HCT116 (cell line): ENCODE data around the gene NBAS. TPM values are rescaled to one million over a fixed set of nuclear protein-coding genes. Genes with fewer than 3 reads are reported as not detected.

Source experiments
- ATAC-seq: fragments of 200-7000 bp; cut with Tn5 transposase; 2 replicates; pipeline ENCODE4 v1.9.1; 2020; ENCODE audit warnings: mild to moderate bottlenecking, moderate library complexity
- BruUV-seq: library from RNA; stranded (reverse); fragments of 400-500 nt; replicated peaks from 2 replicates; lab custom pipeline; 2021; lab: Mats Ljungman, UMichigan
- CTCF ChIA-PET: fragments of 300-600 bp; sonication (Branson Sonifier 250); formaldehyde crosslinking; loops from one replicate; lab custom pipeline; 2021; ENCODE audit warnings: antibody characterized with exemption; lab: Charles Lee
- POLR2A ChIA-PET: fragments of 300-600, 350-600 bp; sonication (Branson Sonifier 250); formaldehyde crosslinking; loops from one replicate; lab custom pipeline; 2021; ENCODE audit warnings: antibody characterized with exemption; lab: Charles Lee
- RAD21 ChIA-PET, 2 experiments: fragments of 300-600 bp; sonication (Branson Sonifier 250); formaldehyde crosslinking; loops; one replicate each; lab custom pipeline; 2023; ENCODE audit warnings: low total read pairs in 2 of 2; ENCODE audit not compliant: uncharacterized antibody in 2 of 2, unreplicated experiment in 2 of 2, low non-redundant PET in 1 of 2; lab: Charles Lee
- DNase-seq: peaks from one replicate; pipeline ENCODE4 v3.0.0-alpha.2; 2010; ENCODE audit warnings: low read depth, low spot score
- H2AFZ ChIP-seq: fragments of 200-600 bp; shearing (Covaris generic), sonication (generic); 2 replicates; pipeline ENCODE4 v1.6.1; 2017; ENCODE audit warnings: low read depth, mixed run types, mixed read lengths, antibody characterized with exemption, low read length; ENCODE audit not compliant: poor library complexity, severe bottlenecking
- H3K27ac ChIP-seq: 2 replicates; pipeline ENCODE4 v1.5.1; 2012; ENCODE audit warnings: low read depth, low read length
- H3K27me3 ChIP-seq: fragments of 200-600 bp; sonication (generic); 2 replicates; pipeline ENCODE4 v1.6.1; 2016; ENCODE audit warnings: mixed run types, low read length, mixed read lengths; ENCODE audit not compliant: insufficient read depth
- H3K36me3 ChIP-seq, 2 experiments: fragments of 200-500 bp in 1 of 2; fragments of 200-600 bp in 1 of 2; sonication (Bioruptor generic) in 1 of 2; sonication (generic) in 1 of 2; 2 replicates each; pipeline versions ENCODE4 v1.5.1 to v1.6.1; 2014 to 2016; ENCODE audit warnings: low read length in 2 of 2, inconsistent platforms in 1 of 2, mixed read lengths in 1 of 2, mixed run types in 1 of 2; ENCODE audit not compliant: insufficient read depth in 2 of 2, control insufficient read depth in 1 of 2
- H3K4me1 ChIP-seq, 2 experiments: fragments of 200-600 bp in 1 of 2; sonication (generic) in 1 of 2; 2 replicates each; pipeline versions ENCODE4 v1.5.1 to v1.6.1; 2012 to 2017; ENCODE audit warnings: low read length in 2 of 2, inconsistent platforms in 1 of 2, mild to moderate bottlenecking in 1 of 2, mixed read lengths in 1 of 2, mixed run types in 1 of 2, moderate library complexity in 1 of 2; ENCODE audit not compliant: insufficient read depth in 2 of 2, control insufficient read depth in 1 of 2
- H3K4me2 ChIP-seq: fragments of 200-600 bp; sonication (generic); 2 replicates; pipeline ENCODE4 v1.6.1; 2017; ENCODE audit warnings: mixed run types, low read length, mixed read lengths
- H3K4me3 ChIP-seq, 2 experiments: fragments of 200-600 bp in 1 of 2; sonication (generic) in 1 of 2; replicated peaks in 1 of 2; 2 replicates each; pipeline ENCODE4 v1.5.1; 2011 to 2016; ENCODE audit warnings: low read length in 2 of 2, control low read depth in 1 of 2, low read depth in 1 of 2, mild to moderate bottlenecking in 1 of 2, mixed read lengths in 1 of 2, mixed run types in 1 of 2
- H3K79me2 ChIP-seq: fragments of 200-600 bp; sonication (generic); 2 replicates; pipeline ENCODE4 v1.6.1; 2017; ENCODE audit warnings: mild to moderate bottlenecking, mixed run types, low read length, moderate library complexity, mixed read lengths; ENCODE audit not compliant: insufficient read depth
- H3K9ac ChIP-seq: fragments of 200-600 bp; sonication (generic); 2 replicates; pipeline ENCODE4 v1.6.1; 2016; ENCODE audit warnings: low read length, mixed read lengths
- H3K9me2 ChIP-seq: fragments of 200-600 bp; sonication (generic), shearing (Covaris generic); 2 replicates; pipeline ENCODE4 v1.6.1; 2017; ENCODE audit warnings: mixed run types, mild to moderate bottlenecking, moderate library complexity; ENCODE audit not compliant: insufficient read depth
- H3K9me3 ChIP-seq, 2 experiments: fragments of 200-500 bp in 1 of 2; fragments of 200-600 bp in 1 of 2; sonication (Bioruptor generic) in 1 of 2; sonication (generic) in 1 of 2; 2 replicates each; pipeline ENCODE4 v1.6.1; 2014 to 2017; ENCODE audit warnings: low read length in 2 of 2, mixed read lengths in 2 of 2, inconsistent platforms in 1 of 2, low read depth in 1 of 2, mild to moderate bottlenecking in 1 of 2, mixed run types in 1 of 2, moderate library complexity in 1 of 2; ENCODE audit not compliant: control insufficient read depth in 1 of 2, insufficient read depth in 1 of 2
- H4K20me1 ChIP-seq: fragments of 200-600 bp; sonication (generic), shearing (Covaris generic); 2 replicates; pipeline ENCODE4 v1.6.1; 2017; ENCODE audit warnings: mixed run types, mild to moderate bottlenecking, moderate library complexity; ENCODE audit not compliant: insufficient read depth
- CEBPB ChIP-seq: IDR thresholded peaks from 2 replicates; pipeline ENCODE4 v1.6.1; 2012; ENCODE audit warnings: low read depth
- EZH2 ChIP-seq: fragments of 200-600 bp; sonication (generic); IDR thresholded peaks from 2 replicates; pipeline ENCODE4 v1.6.1; 2017; ENCODE audit warnings: antibody characterized with exemption, mixed run types
- EZH2phosphoT487 ChIP-seq: fragments of 200-600 bp; IDR thresholded peaks from 2 replicates; pipeline ENCODE4 v1.6.1; 2018; ENCODE audit warnings: antibody characterized with exemption, borderline replicate concordance
- FOSL1 ChIP-seq: IDR thresholded peaks from 2 replicates; pipeline ENCODE4 v1.6.1; 2012; ENCODE audit warnings: low read depth
- JUND ChIP-seq: IDR thresholded peaks from 2 replicates; pipeline ENCODE4 v1.6.1; 2012
- POLR2A ChIP-seq: IDR thresholded peaks from 2 replicates; pipeline ENCODE4 v1.7.0; 2011; ENCODE audit warnings: borderline replicate concordance; ENCODE audit not compliant: insufficient read depth, insufficient read length; ENCODE audit errors: extremely low read depth
- POLR2AphosphoS5 ChIP-seq: IDR thresholded peaks from 2 replicates; pipeline ENCODE4 v1.6.1; 2011; ENCODE audit warnings: mild to moderate bottlenecking, low read depth, low read length, moderate library complexity
- RAD21 ChIP-seq: IDR thresholded peaks from 2 replicates; pipeline ENCODE4 v1.6.1; 2012; ENCODE audit warnings: low read depth, mild to moderate bottlenecking
- SP1 ChIP-seq: IDR thresholded peaks from 2 replicates; pipeline ENCODE4 v1.6.1; 2012; ENCODE audit warnings: low read depth
- SRF ChIP-seq: IDR thresholded peaks from 2 replicates; pipeline ENCODE4 v1.6.1; 2012; ENCODE audit warnings: low read depth
- TCF7L2 ChIP-seq: IDR thresholded peaks from 2 replicates; pipeline ENCODE4 v1.7.0; 2011; ENCODE audit warnings: borderline replicate concordance, inconsistent platforms; ENCODE audit not compliant: insufficient read depth, insufficient read length; ENCODE audit errors: extremely low read depth
- YY1 ChIP-seq: IDR thresholded peaks from 2 replicates; pipeline ENCODE4 v1.6.1; 2011; ENCODE audit warnings: low read length, low read depth, moderate library complexity, mild to moderate bottlenecking; ENCODE audit not compliant: insufficient replicate concordance; ENCODE audit errors: extremely low read depth
- ZFX ChIP-seq: fragments of 450-650 bp; IDR thresholded peaks from 2 replicates; pipeline ENCODE4 v1.6.1; 2017
- intact Hi-C: fragments of 100-400 bp; cut with micrococcal nuclease; formaldehyde crosslinking; loops from 2 replicates; pipeline ENCODE4 v1.10.0; 2022
- total RNA-seq: library from RNA; stranded (reverse); gene quantifications from one replicate; pipeline ENCODE4 v1.2.1, GENCODE V29; 2021; ENCODE audit not compliant: unreplicated experiment
- TF ChIP-seq, protein P1 (sequence below): IDR thresholded peaks from 2 replicates; pipeline ENCODE4 v1.6.1; 2012
- TF ChIP-seq, protein P2 (sequence below): IDR thresholded peaks from 2 replicates; pipeline ENCODE4 v1.6.1; 2011; ENCODE audit warnings: mild to moderate bottlenecking, low read length, moderate library complexity; ENCODE audit not compliant: insufficient replicate concordance; ENCODE audit errors: extremely low read depth
- TF ChIP-seq, protein P3 (sequence below), 3 experiments: fragments of 200-600 bp in 1 of 3; sonication (generic) in 1 of 3; IDR thresholded peaks in 2 of 3; conservative IDR thresholded peaks in 1 of 3; 2 replicates each; pipeline ENCODE4 v1.5.1; 2012 to 2017; ENCODE audit warnings: low read depth in 2 of 3, low read length in 2 of 3, antibody characterized with exemption in 1 of 3, borderline replicate concordance in 1 of 3, control low read depth in 1 of 3, mild to moderate bottlenecking in 1 of 3, mixed read lengths in 1 of 3, mixed run types in 1 of 3, moderate library complexity in 1 of 3; ENCODE audit not compliant: insufficient read depth in 1 of 3
- TF ChIP-seq, protein P4 (sequence below): IDR thresholded peaks from 2 replicates; pipeline ENCODE4 v1.6.1; 2012

NBAS gene
- total RNA-seq, 1 experiment from 2014 or later, result 32.8 TPM

DNA sequence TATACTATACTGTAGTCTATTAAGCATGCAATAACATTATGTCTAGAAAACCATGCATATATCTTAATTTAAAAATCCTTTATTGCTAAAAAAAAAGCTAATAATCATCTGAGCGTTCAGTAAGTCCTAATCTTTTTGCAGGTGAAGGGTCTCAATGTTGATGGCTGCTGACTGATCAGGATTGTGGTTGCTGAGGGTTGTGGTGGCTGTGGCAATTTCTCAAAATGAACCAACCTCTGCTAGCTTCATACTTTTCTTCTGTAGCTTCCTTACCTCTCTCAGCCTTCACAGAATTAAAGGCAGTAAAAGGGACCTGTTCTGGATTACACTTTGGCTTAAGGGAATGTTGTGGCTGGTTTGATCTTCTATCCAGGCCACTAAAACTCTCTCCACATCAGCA lies 235.8 kb downstream of the NBAS start:
- ChIA-PET POLR2A (no interaction called here), CTCF (no interaction called here), RAD21 (no interaction called here)
- H3K36me3 ChIP-seq, result 0 out of 4 replicates have a peak, but pooled peaks cover 0 to 2% of the 10 kb centered on the region in 2 experiments
- no peak overlapping the region for H2AFZ ChIP-seq
- no peaks in the 10 kb centered on the region for H3K4me1 ChIP-seq
- no peaks in the 10 kb centered on the region for H3K9me2 ChIP-seq
- no peak overlapping the region for H3K27ac ChIP-seq
- BruUV-seq, result no TSS peak
- no peak for DNase-seq
- no peak overlapping the region for H3K4me2 ChIP-seq
- no peaks in the 10 kb centered on the region for H3K27me3 ChIP-seq
- H4K20me1 ChIP-seq, result no peaks in the 10 kb centered on the region
- H3K79me2 ChIP-seq, result no peaks in the 10 kb centered on the region
- no peak overlapping the region for H3K4me3 ChIP-seq
- H3K9me3 ChIP-seq, result no peaks in the 10 kb centered on the region
- no peak overlapping the region for H3K9ac ChIP-seq
- no peak for ATAC-seq
- intact Hi-C loops, result no loop called here
- TF ChIP-seq JUND, result no peak
- TF ChIP-seq, protein P1, sequence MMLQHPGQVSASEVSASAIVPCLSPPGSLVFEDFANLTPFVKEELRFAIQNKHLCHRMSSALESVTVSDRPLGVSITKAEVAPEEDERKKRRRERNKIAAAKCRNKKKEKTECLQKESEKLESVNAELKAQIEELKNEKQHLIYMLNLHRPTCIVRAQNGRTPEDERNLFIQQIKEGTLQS, result no peak
- TF ChIP-seq, protein P2, sequence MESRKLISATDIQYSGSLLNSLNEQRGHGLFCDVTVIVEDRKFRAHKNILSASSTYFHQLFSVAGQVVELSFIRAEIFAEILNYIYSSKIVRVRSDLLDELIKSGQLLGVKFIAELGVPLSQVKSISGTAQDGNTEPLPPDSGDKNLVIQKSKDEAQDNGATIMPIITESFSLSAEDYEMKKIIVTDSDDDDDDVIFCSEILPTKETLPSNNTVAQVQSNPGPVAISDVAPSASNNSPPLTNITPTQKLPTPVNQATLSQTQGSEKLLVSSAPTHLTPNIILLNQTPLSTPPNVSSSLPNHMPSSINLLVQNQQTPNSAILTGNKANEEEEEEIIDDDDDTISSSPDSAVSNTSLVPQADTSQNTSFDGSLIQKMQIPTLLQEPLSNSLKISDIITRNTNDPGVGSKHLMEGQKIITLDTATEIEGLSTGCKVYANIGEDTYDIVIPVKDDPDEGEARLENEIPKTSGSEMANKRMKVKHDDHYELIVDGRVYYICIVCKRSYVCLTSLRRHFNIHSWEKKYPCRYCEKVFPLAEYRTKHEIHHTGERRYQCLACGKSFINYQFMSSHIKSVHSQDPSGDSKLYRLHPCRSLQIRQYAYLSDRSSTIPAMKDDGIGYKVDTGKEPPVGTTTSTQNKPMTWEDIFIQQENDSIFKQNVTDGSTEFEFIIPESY, result no peak
- TF ChIP-seq, protein P3, sequence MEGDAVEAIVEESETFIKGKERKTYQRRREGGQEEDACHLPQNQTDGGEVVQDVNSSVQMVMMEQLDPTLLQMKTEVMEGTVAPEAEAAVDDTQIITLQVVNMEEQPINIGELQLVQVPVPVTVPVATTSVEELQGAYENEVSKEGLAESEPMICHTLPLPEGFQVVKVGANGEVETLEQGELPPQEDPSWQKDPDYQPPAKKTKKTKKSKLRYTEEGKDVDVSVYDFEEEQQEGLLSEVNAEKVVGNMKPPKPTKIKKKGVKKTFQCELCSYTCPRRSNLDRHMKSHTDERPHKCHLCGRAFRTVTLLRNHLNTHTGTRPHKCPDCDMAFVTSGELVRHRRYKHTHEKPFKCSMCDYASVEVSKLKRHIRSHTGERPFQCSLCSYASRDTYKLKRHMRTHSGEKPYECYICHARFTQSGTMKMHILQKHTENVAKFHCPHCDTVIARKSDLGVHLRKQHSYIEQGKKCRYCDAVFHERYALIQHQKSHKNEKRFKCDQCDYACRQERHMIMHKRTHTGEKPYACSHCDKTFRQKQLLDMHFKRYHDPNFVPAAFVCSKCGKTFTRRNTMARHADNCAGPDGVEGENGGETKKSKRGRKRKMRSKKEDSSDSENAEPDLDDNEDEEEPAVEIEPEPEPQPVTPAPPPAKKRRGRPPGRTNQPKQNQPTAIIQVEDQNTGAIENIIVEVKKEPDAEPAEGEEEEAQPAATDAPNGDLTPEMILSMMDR (IDR thresholded peaks at IDR 0.05 in 2 of 3, conservative IDR thresholded peaks at IDR 0.05 in 1 of 3; ENCODE audit: borderline replicate concordance in 1 of 3, insufficient read depth in 1 of 3, low read depth in 2 of 3, low read length in 2 of 3), result no peak
- TF ChIP-seq YY1, result no peak
- TF ChIP-seq CEBPB, result no peak
- TF ChIP-seq EZH2, result no peak
- TF ChIP-seq POLR2A, result no peak
- no peak for TF ChIP-seq FOSL1
- no peak for TF ChIP-seq SP1
- TF ChIP-seq, protein P4, sequence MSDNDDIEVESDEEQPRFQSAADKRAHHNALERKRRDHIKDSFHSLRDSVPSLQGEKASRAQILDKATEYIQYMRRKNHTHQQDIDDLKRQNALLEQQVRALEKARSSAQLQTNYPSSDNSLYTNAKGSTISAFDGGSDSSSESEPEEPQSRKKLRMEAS, result no peak
- no peak for TF ChIP-seq TCF7L2
- TF ChIP-seq POLR2AphosphoS5, result no peak
- TF ChIP-seq RAD21, result no peak
- no peak for TF ChIP-seq EZH2phosphoT487
- TF ChIP-seq SRF, result no peak
- no peak for TF ChIP-seq ZFX
